OCI-LY3 (cell line): ENCODE results near the gene BST1.

Source experiments
- H2AFZ ChIP-seq: fragments of 200-600, 300-600 bp; shearing (Covaris generic); 2 replicates; pipeline ENCODE4 v1.6.0; 2014; ENCODE audit warnings: antibody characterized with exemption, low read depth, low read length
- H3K27ac ChIP-seq: fragments of 200-600, 300-600 bp; sonication (generic); 2 replicates; pipeline ENCODE4 v1.5.1; 2014; ENCODE audit warnings: mild to moderate bottlenecking, low read length, moderate library complexity, mixed read lengths
- H3K27me3 ChIP-seq: fragments of 200-600, 300-600 bp; sonication (generic); 2 replicates; pipeline ENCODE4 v1.6.1; 2014; ENCODE audit warnings: low read depth, low read length, mixed read lengths
- H3K36me3 ChIP-seq: fragments of 200-600, 300-600 bp; sonication (generic); replicated peaks from 2 replicates; pipeline ENCODE3; 2014; ENCODE audit warnings: low read depth, low read length, mixed read lengths
- H3K4me1 ChIP-seq: fragments of 300-600, 200-600 bp; sonication (generic); 2 replicates; pipeline ENCODE4 v1.6.1; 2014; ENCODE audit warnings: low read length, mixed read lengths
- H3K4me2 ChIP-seq: fragments of 200-600, 300-600 bp; sonication (generic); 2 replicates; pipeline ENCODE4 v1.6.1; 2014; ENCODE audit warnings: low read length, mixed read lengths
- H3K4me3 ChIP-seq: fragments of 300-600, 200-600 bp; sonication (generic); 2 replicates; pipeline ENCODE4 v1.5.1; 2014; ENCODE audit warnings: antibody characterized with exemption, mild to moderate bottlenecking, low read length, moderate library complexity
- H3K79me2 ChIP-seq: fragments of 300-600, 200-600 bp; shearing (Covaris generic); 2 replicates; pipeline ENCODE4 v1.6.1; 2014; ENCODE audit warnings: mild to moderate bottlenecking, low read length, mixed read lengths
- H3K9ac ChIP-seq: fragments of 300-600, 200-600 bp; shearing (Covaris generic); 2 replicates; pipeline ENCODE4 v1.6.0; 2014; ENCODE audit warnings: mild to moderate bottlenecking, low read length, moderate library complexity
- H3K9me3 ChIP-seq: fragments of 200-600, 300-600 bp; shearing (Covaris generic); 2 replicates; pipeline ENCODE4 v1.6.1; 2014; ENCODE audit warnings: low read length, mixed read lengths; ENCODE audit not compliant: insufficient read depth
- H4K20me1 ChIP-seq: fragments of 200-600, 300-600 bp; sonication (generic); 2 replicates; pipeline ENCODE4 v1.6.1; 2016; ENCODE audit warnings: low read length, mixed read lengths; ENCODE audit not compliant: insufficient read depth
- CTCF ChIP-seq: fragments of 200-600, 300-600 bp; sonication (generic); IDR thresholded peaks from 2 replicates; pipeline ENCODE4 v1.5.1; 2014; ENCODE audit warnings: antibody characterized with exemption, low read length, low read depth
- EZH2phosphoT487 ChIP-seq: fragments of 200-600 bp; shearing (Covaris generic); IDR thresholded peaks from 2 replicates; pipeline ENCODE4 v1.6.1; 2018; ENCODE audit warnings: antibody characterized with exemption, mixed run types, low read depth

BST1 gene

GRCh38 chr4:15771216-15772058 lies 68.6 kb downstream of the BST1 start:
- Histone ChIP-seq H3K4me3 (peak overlapping the region; percentile 53), H3K27me3 (peaks cover 17% of the 10 kb centered on the region), H3K27ac (peak overlapping the region; percentile 57), H3K4me1 (peaks cover 41% of the 10 kb centered on the region), H3K79me2 (no peaks in the 10 kb centered on the region), H2AFZ (no peak overlapping the region; the same call in 1 of the 2 replicates), H4K20me1 (no peaks in the 10 kb centered on the region), H3K9ac (peak overlapping the region; percentile 5; the same call in 1 of the 2 replicates), H3K4me2 (peak overlapping the region; percentile 80), H3K36me3 (no peaks in the 10 kb centered on the region), H3K9me3 (no peaks in the 10 kb centered on the region)
- TF ChIP-seq EZH2phosphoT487 (no peak), CTCF (no peak)

- Histone ChIP-seq H3K4me1 (peaks cover 46% of the 10 kb centered on the region), H3K27me3 (peaks cover 23% of the 10 kb centered on the region), H3K27ac (no peak overlapping the region), H3K4me3 (no peak overlapping the region), H3K9me3 (no peaks in the 10 kb centered on the region), H2AFZ (no peak overlapping the region), H3K9ac (no peak overlapping the region), H3K79me2 (no peaks in the 10 kb centered on the region), H3K36me3 (no peaks in the 10 kb centered on the region), H3K4me2 (no peak overlapping the region), H4K20me1 (no peaks in the 10 kb centered on the region)
- TF ChIP-seq CTCF (no peak), EZH2phosphoT487 (no peak)
Observed at GRCh38 chr4:15774020-15774420, 71.2 kb downstream of the BST1 start.

- TF ChIP-seq EZH2phosphoT487 (no peak), CTCF (no peak)
- Histone ChIP-seq H3K9ac (no peak overlapping the region), H3K9me3 (no peaks in the 10 kb centered on the region), H3K36me3 (peaks cover 9% of the 10 kb centered on the region), H3K27me3 (peaks cover 23% of the 10 kb centered on the region), H3K4me3 (0 out of 2 replicates have a peak overlapping the region, but pooled peaks have one; percentile 92), H3K4me2 (peak overlapping the region; percentile 96; the same call in 1 of the 2 replicates), H3K27ac (no peak overlapping the region), H4K20me1 (no peaks in the 10 kb centered on the region), H2AFZ (no peak overlapping the region), H3K4me1 (peaks cover 50% of the 10 kb centered on the region), H3K79me2 (0 out of 2 replicates have a peak, but pooled peaks cover 8% of the 10 kb centered on the region)
Observed at GRCh38 chr4:15776871-15777648, 74.2 kb downstream of the BST1 start.

- Histone ChIP-seq H3K27ac (no peak overlapping the region), H3K27me3 (peaks cover 23% of the 10 kb centered on the region), H3K79me2 (0 out of 2 replicates have a peak, but pooled peaks cover 8% of the 10 kb centered on the region), H3K4me1 (peaks cover 50% of the 10 kb centered on the region), H3K4me2 (peak overlapping the region; percentile 96), H3K9ac (peak overlapping the region; percentile 82; the same call in 1 of the 2 replicates), H3K4me3 (peak overlapping the region; percentile 92), H2AFZ (no peak overlapping the region), H3K9me3 (no peaks in the 10 kb centered on the region), H4K20me1 (no peaks in the 10 kb centered on the region), H3K36me3 (peaks cover 16% of the 10 kb centered on the region)
- no peak for TF ChIP-seq CTCF
- no peak for TF ChIP-seq EZH2phosphoT487
Observed at GRCh38 chr4:15777697-15778288, 74.9 kb downstream of the BST1 start.
